Measurements from ENCODE around the gene NXPE1. TPM values are rescaled to one million over a fixed set of nuclear protein-coding genes. Genes with fewer than 3 reads are reported as not detected.

Gene NXPE1
- total RNA-seq, 1 experiment from 2014 or later = not detected

- no peak overlapping the region for H3K4me2 ChIP-seq (ENCODE audit: low read length)
- no peak for TF ChIP-seq EZH2phosphoT487 (IDR thresholded peaks at IDR 0.05; ENCODE audit: borderline replicate concordance, low read length)
- TF ChIP-seq EZH2 (IDR thresholded peaks at IDR 0.05; ENCODE audit: low read length, unreplicated experiment) = no peak
- TF ChIP-seq CTCF (conservative IDR thresholded peaks at IDR 0.05; ENCODE audit: low read depth, low read length) = no peak
- DNase-seq = no peak
Observed at GRCh38 chr11:114482114-114482513, 77.6 kb downstream of the NXPE1 start.

GRCh38 chr11:114479331-114479730 is 80.3 kb downstream of the NXPE1 start:
- intact Hi-C loops (cut with micrococcal nuclease) = no loop called here
- no peaks in the 10 kb centered on the region for H3K36me3 ChIP-seq (ENCODE audit: low read depth, low read length)
- H3K4me2 ChIP-seq (ENCODE audit: low read length) = no peak overlapping the region
- H3K4me3 ChIP-seq (ENCODE audit: low read length) = no peak overlapping the region
- no peaks in the 10 kb centered on the region for H3F3A ChIP-seq (ENCODE audit: low read length, unreplicated experiment)
- BruUV-seq (replicated peaks) = no TSS peak
- no peak overlapping the region for H3K27ac ChIP-seq (ENCODE audit: low read length)
- H3K79me2 ChIP-seq (ENCODE audit: low read length) = no peaks in the 10 kb centered on the region
- ChIA-PET POLR2A (ENCODE audit: unreplicated experiment) (no interaction called here), CTCF (interaction anchor here (0.7 kb wide), 1 partner anchor 133 kb away, joined by 3 read pairs; no protein-coding TSS in a partner anchor)
- H3K9me2 ChIP-seq (replicated peaks; ENCODE audit: low read length) = no peaks in the 10 kb centered on the region
- no peak overlapping the region for H2AFZ ChIP-seq (ENCODE audit: low read length)
- TF ChIP-seq CTCF (conservative IDR thresholded peaks at IDR 0.05; ENCODE audit: low read depth, low read length) (no peak), EZH2phosphoT487 (IDR thresholded peaks at IDR 0.05; ENCODE audit: borderline replicate concordance, low read length) (no peak), EZH2 (IDR thresholded peaks at IDR 0.05; ENCODE audit: low read length, unreplicated experiment) (no peak)
- no peaks in the 10 kb centered on the region for H4K20me1 ChIP-seq (ENCODE audit: low read length)
- H3K27me3 ChIP-seq (ENCODE audit: low read length) = no peaks in the 10 kb centered on the region
- DNase-seq (no peak), ATAC-seq (no peak)
- H3K9me3 ChIP-seq (ENCODE audit: low read length) = no peaks in the 10 kb centered on the region
- no peaks in the 10 kb centered on the region; the same call in 1 of the 2 replicates for H3K4me1 ChIP-seq (ENCODE audit: insufficient read depth, low read length)
- H3K9ac ChIP-seq (ENCODE audit: low read length) = no peak overlapping the region

More at GRCh38 chr11:114482114-114482513, 77.6 kb downstream of the NXPE1 start:
- no peak overlapping the region for H2AFZ ChIP-seq (ENCODE audit: low read length)
- intact Hi-C loops (cut with micrococcal nuclease) = no loop called here
- BruUV-seq (replicated peaks) = no TSS peak
- no peak overlapping the region for H3K9ac ChIP-seq (ENCODE audit: low read length)
- H3K27me3 ChIP-seq (ENCODE audit: low read length) = no peaks in the 10 kb centered on the region
- no peak for ATAC-seq
- H3K9me3 ChIP-seq (ENCODE audit: low read length) = no peaks in the 10 kb centered on the region
- no peaks in the 10 kb centered on the region; the same call in 1 of the 2 replicates for H3K4me1 ChIP-seq (ENCODE audit: insufficient read depth, low read length)
- ChIA-PET POLR2A (ENCODE audit: unreplicated experiment) (no interaction called here), CTCF (no interaction called here)
- no peaks in the 10 kb centered on the region for H4K20me1 ChIP-seq (ENCODE audit: low read length)
- no peaks in the 10 kb centered on the region for H3K36me3 ChIP-seq (ENCODE audit: low read depth, low read length)
- no peaks in the 10 kb centered on the region for H3F3A ChIP-seq (ENCODE audit: low read length, unreplicated experiment)
- H3K79me2 ChIP-seq (ENCODE audit: low read length) = no peaks in the 10 kb centered on the region
- H3K27ac ChIP-seq (ENCODE audit: low read length) = no peak overlapping the region
- no peak overlapping the region for H3K4me3 ChIP-seq (ENCODE audit: low read length)
- H3K9me2 ChIP-seq (replicated peaks; ENCODE audit: low read length) = no peaks in the 10 kb centered on the region

- Histone ChIP-seq H3K36me3 (ENCODE audit: low read depth, low read length) (no peaks in the 10 kb centered on the region), H3K27me3 (ENCODE audit: low read length) (no peaks in the 10 kb centered on the region), H4K20me1 (ENCODE audit: low read length) (no peaks in the 10 kb centered on the region), H3K4me1 (ENCODE audit: insufficient read depth, low read length) (no peaks in the 10 kb centered on the region; the same call in 1 of the 2 replicates), H3K9me2 (replicated peaks; ENCODE audit: low read length) (no peaks in the 10 kb centered on the region), H3K27ac (ENCODE audit: low read length) (no peak overlapping the region), H3F3A (ENCODE audit: low read length, unreplicated experiment) (no peaks in the 10 kb centered on the region), H2AFZ (ENCODE audit: low read length) (no peak overlapping the region), H3K4me2 (ENCODE audit: low read length) (no peak overlapping the region), H3K9ac (ENCODE audit: low read length) (no peak overlapping the region), H3K79me2 (ENCODE audit: low read length) (no peaks in the 10 kb centered on the region), H3K4me3 (ENCODE audit: low read length) (no peak overlapping the region), H3K9me3 (ENCODE audit: low read length) (no peaks in the 10 kb centered on the region)
- peak; percentile 73 for ATAC-seq
- ChIA-PET POLR2A (ENCODE audit: unreplicated experiment) (no interaction called here), CTCF (interaction anchor here (0.7 kb wide), 1 partner anchor 132 kb away, joined by 3 read pairs; no protein-coding TSS in a partner anchor)
- no TSS peak for BruUV-seq (replicated peaks)
- TF ChIP-seq EZH2phosphoT487 (IDR thresholded peaks at IDR 0.05; ENCODE audit: borderline replicate concordance, low read length) (no peak), CTCF (conservative IDR thresholded peaks at IDR 0.05; ENCODE audit: low read depth, low read length) (peak; percentile 42; the same call in 1 of the 2 replicates)
- peak; percentile 63 for DNase-seq
- intact Hi-C loops (cut with micrococcal nuclease) = no loop called here
Observed at GRCh38 chr11:114478768-114479167, 80.9 kb downstream of the NXPE1 start.
